HG02759 (cell line): ENCODE results near the gene RARA.
"Not testable (repeated sequence)": the region's sequence is repeated elsewhere in the genome, so short reads cannot be mapped to it uniquely, and the experiment has no call there.

ENCODE experiments used
- ATAC-seq: cut with Tn5 transposase; IDR thresholded peaks from one replicate; pipeline ENCODE4 v1.9.1; 2021; ENCODE audit warnings: mild to moderate bottlenecking, moderate library complexity; ENCODE audit not compliant: unreplicated experiment

Gene RARA

GRCh38 chr17:40373999-40374398, 65.0 kb downstream of the RARA start:
- no peak for ATAC-seq

GRCh38 chr17:40374821-40375498, 66.0 kb downstream of the RARA start:
- ATAC-seq: no peak

GRCh38 chr17:40375786-40376185, 66.8 kb downstream of the RARA start:
- ATAC-seq: not testable (repeated sequence)

GRCh38 chr17:40376541-40376940, 67.6 kb downstream of the RARA start:
- ATAC-seq: not testable (repeated sequence)

GRCh38 chr17:40377832-40378231, 68.9 kb downstream of the RARA start:
- no peak for ATAC-seq

- no peak for ATAC-seq
Measured at GRCh38 chr17:40378966-40379365, 70.0 kb downstream of the RARA start.

GRCh38 chr17:40382251-40382650, 73.3 kb downstream of the RARA start:
- ATAC-seq: no peak

GRCh38 chr17:40386555-40386954, 77.6 kb downstream of the RARA start:
- ATAC-seq: not testable (repeated sequence)

GRCh38 chr17:40399185-40399584, 90.2 kb downstream of the RARA start:
- no peak for ATAC-seq

GRCh38 chr17:40402668-40403067, 93.7 kb downstream of the RARA start:
- no peak for ATAC-seq

GRCh38 chr17:40404003-40404402, 95.0 kb downstream of the RARA start:
- no peak for ATAC-seq
